CD4-positive, alpha-beta T cell treated with Interleukin-15 for 1 hour (primary cell): ENCODE data around the gene PCDHGB2.
A peak's percentile ranks its signal among the peaks of the same experiment; 100 is the strongest.
"Not testable (repeated sequence)": the region's sequence is repeated elsewhere in the genome, so short reads cannot be mapped to it uniquely, and the experiment has no call there.

Source experiments
- DNase-seq: peaks from one replicate; pipeline ENCODE4 v3.0.0-alpha.2; 2020

PCDHGB2 gene

DNA sequence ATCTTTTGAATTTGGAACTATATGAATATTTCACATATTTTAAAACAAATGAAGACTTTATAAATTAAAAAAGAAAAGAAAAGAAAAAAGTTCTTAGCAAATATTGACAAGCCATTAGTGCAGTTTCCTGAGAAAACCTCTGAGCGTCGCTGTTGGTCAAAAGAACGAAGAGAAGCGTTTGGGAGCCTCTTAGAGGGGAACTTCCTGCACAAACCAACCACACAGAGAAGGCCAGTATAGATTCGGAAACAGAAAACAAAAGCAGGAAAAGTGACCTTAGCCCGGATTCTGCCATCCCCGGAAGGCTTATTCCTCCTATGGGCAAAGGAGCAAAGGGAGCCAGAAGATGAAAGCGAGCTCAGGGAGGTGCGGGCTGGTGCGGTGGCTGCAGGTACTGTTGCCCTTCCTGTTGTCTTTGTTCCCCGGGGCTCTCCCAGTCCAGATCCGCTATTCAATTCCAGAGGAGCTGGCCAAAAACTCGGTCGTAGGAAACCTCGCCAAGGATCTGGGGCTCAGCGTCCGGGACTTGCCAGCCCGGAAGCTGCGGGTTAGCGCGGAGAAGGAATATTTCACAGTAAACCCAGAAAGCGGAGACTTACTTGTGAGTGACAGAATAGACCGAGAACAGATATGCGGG lies at the start of gene PCDHGB2:
PCDHGB2 (plus strand) TSS at position 205 of the 637 bp plus-strand sequence; CDS start at position 347, 142 bp downstream.
- no peak for DNase-seq

- no peak for DNase-seq
These were observed 46.1 kb upstream of the PCDHGB2 start for GRCh38 chr5:141313711-141314110.

- DNase-seq, result not testable (repeated sequence)
These were observed 42.8 kb upstream of the PCDHGB2 start for GRCh38 chr5:141316963-141317362.

GRCh38 chr5:141319202-141319601 lies 40.6 kb upstream of the PCDHGB2 start:
- no peak for DNase-seq

- no peak for DNase-seq
These were observed 40.1 kb upstream of the PCDHGB2 start for GRCh38 chr5:141319699-141320098.

- DNase-seq, result peak; percentile 94
These were observed 39.3 kb upstream of the PCDHGB2 start, which contains the start of gene TAF7 for GRCh38 chr5:141320225-141321169. TAF7 (minus strand) TSS chr5:141320784; CDS start chr5:141320044, 740 bp downstream.

DNA sequence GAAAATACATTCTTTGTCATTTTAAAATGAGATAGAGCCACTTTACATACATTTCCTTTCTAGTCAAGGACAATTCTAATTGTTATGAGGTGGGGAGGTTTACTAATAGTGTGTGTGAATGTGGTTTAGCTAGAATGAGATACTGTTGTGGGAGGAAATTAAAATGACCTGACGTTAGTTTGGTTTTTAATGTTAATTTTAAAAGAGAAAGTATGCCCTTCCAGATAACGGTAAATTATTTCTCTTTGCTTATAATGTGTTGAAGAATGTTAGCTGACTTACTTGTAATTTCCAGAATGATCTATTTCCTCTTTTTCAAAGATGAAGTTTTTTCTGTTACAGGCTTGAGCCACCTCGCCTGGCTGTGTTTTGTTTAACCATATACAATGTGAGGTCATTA lies 37.5 kb upstream of the PCDHGB2 start:
- no peak for DNase-seq

DNA sequence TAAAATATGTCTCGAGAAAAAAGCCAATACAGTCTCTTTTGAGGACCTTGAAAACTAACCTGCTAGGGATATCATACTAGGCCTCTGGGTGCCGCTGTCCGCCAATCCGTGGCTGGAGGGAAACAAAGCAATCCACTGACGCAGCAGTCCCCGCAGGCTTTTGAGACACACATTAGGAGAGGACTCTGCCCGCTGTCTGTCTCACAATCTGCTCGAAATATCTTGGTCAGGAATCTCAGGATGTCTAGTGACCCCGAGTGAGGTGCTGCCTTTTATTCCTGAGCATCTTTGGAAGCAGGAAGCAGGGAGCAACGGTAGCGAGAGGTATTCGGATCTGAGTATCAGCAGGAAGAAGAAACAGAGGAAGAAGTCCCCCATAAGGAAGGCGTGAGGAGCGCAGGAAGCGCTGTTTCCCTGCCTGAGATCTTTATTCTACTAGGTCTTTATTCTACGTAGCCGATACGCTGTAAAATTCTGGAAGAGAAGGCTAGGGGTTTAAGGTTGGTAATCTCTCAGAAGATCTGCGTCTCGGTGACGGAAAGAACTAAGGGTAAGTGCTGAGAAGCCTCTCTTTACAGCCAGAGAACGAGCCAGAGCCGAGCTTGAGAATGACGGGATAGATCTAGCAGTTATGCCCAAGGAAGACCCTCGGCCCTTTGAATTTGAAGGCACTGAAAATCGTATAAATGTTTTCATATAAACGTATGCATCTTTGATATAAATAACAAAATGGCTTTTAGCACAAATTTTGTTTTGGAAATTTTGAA lies 33.5 kb upstream of the PCDHGB2 start:
- peak; percentile 72 for DNase-seq

- DNase-seq, result no peak
These were observed 31.6 kb upstream of the PCDHGB2 start for GRCh38 chr5:141328231-141328630.

- no peak for DNase-seq
These were observed 29.3 kb upstream of the PCDHGB2 start, which contains the start of gene PCDHGA1 for GRCh38 chr5:141330299-141331080. PCDHGA1 (plus strand) TSS chr5:141330514.

- not testable (repeated sequence) for DNase-seq
These were observed 27.2 kb upstream of the PCDHGB2 start for GRCh38 chr5:141332571-141332970.

DNA sequence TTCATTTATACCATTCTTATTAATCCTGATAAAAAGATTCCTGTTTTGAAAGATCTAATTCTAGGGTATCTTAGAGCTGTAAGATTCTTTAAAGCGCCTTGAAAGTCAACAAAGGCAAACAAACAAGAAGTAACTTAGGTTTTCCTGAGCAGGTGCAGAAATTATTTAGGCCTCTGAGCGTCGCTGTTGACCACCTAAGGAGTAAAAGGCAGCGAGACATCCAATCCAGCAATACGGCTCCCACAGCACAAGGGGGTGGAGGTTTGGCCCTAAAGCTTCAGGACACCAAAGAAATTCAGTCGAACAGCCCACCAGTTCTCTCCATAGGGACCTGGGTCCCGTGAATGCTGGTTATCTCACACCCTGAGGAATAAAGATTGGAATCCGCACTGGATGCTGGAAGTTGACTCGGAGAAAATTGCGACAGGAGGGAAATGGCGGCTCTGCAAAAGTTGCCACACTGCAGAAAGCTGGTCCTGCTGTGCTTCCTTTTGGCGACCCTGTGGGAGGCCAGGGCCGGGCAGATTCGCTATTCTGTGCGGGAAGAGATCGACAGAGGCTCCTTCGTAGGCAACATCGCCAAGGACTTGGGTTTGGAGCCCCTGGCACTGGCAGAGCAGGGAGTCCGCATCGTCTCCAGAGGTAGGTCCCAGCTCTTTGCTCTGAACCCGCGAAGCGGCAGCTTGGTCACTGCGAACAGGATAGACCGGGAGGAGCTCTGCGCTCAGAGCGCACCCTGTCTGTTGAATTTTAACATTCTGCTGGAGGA lies 21.1 kb upstream of the PCDHGB2 start, which contains the start of gene PCDHGA2:
PCDHGA2 (plus strand) TSS at position 223 of the 769 bp plus-strand sequence.
- no peak for DNase-seq

DNA sequence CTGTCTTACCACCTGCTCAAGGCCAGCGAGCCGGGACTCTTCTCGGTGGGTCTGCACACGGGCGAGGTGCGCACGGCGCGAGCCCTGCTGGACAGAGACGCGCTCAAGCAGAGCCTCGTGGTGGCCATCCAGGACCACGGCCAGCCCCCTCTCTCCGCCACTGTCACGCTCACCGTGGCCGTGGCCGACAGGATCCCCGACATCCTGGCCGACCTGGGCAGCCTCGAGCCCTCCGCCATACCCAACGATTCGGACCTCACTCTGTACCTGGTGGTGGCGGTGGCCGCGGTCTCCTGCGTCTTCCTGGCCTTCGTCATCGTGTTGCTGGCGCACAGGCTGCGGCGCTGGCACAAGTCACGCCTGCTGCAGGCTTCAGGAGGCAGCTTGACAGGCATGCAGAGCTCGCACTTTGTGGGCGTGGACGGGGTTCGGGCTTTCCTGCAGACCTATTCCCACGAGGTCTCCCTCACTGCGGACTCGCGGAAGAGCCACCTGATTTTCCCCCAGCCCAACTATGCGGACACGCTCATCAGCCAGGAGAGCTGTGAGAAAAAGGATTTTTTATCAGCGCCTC lies 18.9 kb upstream of the PCDHGB2 start:
- not testable (repeated sequence) for DNase-seq

- no peak for DNase-seq
These were observed 17.0 kb upstream of the PCDHGB2 start for GRCh38 chr5:141342773-141343172.

- DNase-seq, result no peak
These were observed 16.4 kb upstream of the PCDHGB2 start, which contains the start of gene PCDHGA3 for GRCh38 chr5:141343242-141343952. PCDHGA3 (plus strand) TSS chr5:141343829; CDS start chr5:141344034, 205 bp downstream.

DNA sequence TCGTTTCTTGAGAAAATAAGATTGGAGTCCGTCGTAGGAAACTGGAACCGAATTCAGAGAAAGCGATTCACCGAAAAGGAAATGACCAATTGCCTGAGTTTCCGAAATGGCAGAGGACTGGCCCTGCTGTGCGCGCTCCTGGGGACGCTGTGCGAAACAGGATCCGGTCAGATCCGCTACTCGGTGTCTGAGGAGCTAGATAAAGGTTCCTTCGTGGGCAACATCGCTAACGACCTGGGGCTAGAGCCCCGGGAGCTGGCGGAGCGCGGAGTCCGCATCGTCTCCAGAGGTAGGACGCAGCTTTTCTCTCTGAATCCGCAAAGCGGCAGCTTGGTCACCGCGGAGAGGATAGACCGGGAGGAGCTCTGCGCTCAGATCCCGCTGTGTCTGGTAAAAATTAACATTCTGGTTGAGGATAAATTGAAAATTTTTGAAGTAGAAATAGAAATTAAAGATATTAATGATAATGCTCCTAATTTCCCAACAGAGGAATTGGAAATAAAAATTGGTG lies 15.8 kb upstream of the PCDHGB2 start:
- no peak for DNase-seq

DNA sequence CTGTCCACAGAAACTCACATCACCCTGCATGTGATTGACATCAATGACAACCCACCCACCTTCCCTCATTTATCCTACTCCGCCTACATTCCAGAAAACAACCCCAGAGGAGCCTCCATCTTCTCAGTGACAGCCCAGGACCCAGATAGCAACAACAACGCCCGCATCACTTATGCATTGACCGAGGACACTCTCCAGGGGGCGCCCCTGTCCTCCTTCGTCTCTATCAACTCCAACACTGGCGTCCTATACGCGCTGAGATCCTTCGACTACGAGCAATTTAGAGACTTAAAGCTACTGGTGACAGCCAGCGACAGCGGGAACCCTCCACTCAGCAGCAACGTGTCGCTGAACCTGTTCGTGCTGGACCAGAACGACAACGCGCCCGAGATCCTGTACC lies 14.5 kb upstream of the PCDHGB2 start:
- no peak for DNase-seq

- not testable (repeated sequence) for DNase-seq
These were observed 13.8 kb upstream of the PCDHGB2 start for GRCh38 chr5:141346017-141346416.

- DNase-seq, result peak; percentile 20
These were observed 9.7 kb upstream of the PCDHGB2 start, which contains the start of gene PCDHGB1 for GRCh38 chr5:141349917-141350619. PCDHGB1 (plus strand) TSS chr5:141350099; CDS start chr5:141350261, 162 bp downstream.
